SK-N-MC (cell line): ENCODE measurements around the gene CD58.

ENCODE experiments used
- EZH2 ChIP-seq: fragments of 200-600 bp; sonication (generic); IDR thresholded peaks from one replicate; pipeline ENCODE4 v1.6.1; 2017; ENCODE audit warnings: antibody characterized with exemption
- POLR2AphosphoS5 ChIP-seq: IDR thresholded peaks from 2 replicates; pipeline ENCODE4 v1.6.1; 2012; ENCODE audit warnings: mild to moderate bottlenecking, low read depth, low read length, borderline replicate concordance

DNA sequence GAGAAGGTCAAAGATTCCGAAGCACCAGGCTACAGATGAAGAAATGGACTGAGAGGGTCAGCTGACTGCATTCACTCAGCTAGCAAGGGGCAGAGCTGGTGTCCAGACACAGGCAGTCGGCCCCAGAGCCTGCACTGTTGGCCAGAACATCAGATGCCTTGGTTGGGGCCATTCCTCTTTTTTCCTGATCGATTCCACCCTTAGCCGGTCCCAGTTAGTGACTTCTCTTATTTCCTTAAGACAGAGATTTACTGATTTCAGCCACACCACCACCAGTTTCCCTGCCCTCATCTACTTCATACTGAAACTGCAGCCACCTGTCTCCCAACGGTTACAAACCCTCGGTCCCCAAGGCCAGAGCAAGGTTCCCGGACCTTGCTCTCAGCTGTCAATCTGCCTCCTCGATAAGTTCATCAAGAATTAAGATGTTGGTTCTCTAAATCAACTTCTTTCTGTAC is 11.5 kb downstream of the CD58 start:
- TF ChIP-seq POLR2AphosphoS5 (no peak), EZH2 (no peak)
